Measurements from ENCODE around the gene ZBBX. TPM values are rescaled to one million over a fixed set of nuclear protein-coding genes. Genes with fewer than 3 reads are reported as not detected.
A peak's percentile ranks its signal among the peaks of the same experiment; 100 is the strongest.
"Not testable (repeated sequence)": the region's sequence is repeated elsewhere in the genome, so short reads cannot be mapped to it uniquely, and the experiment has no call there.

ZBBX gene
- total RNA-seq, result 0.70 to 1.9 TPM (median 1.4 TPM) in 3 replicates

DNA sequence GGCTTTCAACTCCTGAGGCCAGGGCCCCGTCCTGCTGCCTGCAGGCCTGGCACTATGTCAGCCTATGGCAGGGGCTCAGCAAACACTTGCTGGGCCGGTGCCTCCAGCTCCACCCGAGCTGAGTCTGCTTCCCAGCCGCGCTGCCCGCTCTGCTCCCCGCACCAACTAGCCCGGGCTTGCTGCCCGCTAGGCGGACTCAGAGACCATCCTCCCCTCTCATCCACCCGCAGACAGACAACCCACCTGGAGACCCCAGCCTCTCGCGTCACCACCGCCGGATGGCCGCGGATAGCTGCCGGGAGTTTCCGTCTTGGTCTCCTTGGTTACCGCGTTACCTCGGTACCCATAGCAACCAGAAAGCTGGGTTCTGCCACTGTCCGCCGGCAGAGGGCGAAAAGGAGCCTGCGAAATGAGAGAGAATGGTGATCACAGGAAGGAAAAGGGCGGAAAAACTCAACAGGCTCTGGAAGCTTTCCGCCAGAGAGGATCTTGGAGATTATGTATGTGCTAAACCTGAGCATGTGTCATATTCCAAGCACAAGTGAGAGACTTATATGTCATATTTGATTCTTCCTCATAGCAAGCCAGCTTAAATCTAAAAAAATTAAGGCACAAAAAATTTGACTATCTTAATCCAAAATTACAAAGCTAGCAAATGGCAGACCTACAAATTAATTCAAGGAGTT lies at the start of gene ZBBX:
ZBBX (minus strand) TSS at position 294 of the 686 bp plus-strand sequence. CDS start 7,396 bp downstream, outside the sequence.
- Mint-ChIP-seq H3K4me1 (peaks cover 5% of the 10 kb centered on the region), H3K27ac (peak within 1 kb of the TSS; percentile 45), H3K9me3 (no peaks in the 10 kb centered on the region), H3K27me3 (ENCODE audit: low read depth) (peaks cover 10% of the 10 kb centered on the region), H3K4me3 (peak within 1 kb of the TSS; percentile 84), H3K36me3 (no peaks in the 10 kb centered on the region)
- peak; percentile 88 for TF ChIP-seq CTCF (IDR thresholded peaks at IDR 0.05; ENCODE audit: unreplicated experiment)
- peak; percentile 71 to 95 for DNase-seq (ENCODE audit: low spot score in 2 of 2, unreplicated experiment in 2 of 2)

- H3K4me1 Mint-ChIP-seq; H3K4me3 Mint-ChIP-seq; DNase-seq (ENCODE audit: low spot score in 2 of 2, unreplicated experiment in 2 of 2); H3K9me3 Mint-ChIP-seq; H3K27ac Mint-ChIP-seq; H3K27me3 Mint-ChIP-seq (ENCODE audit: low read depth); H3K36me3 Mint-ChIP-seq: not testable (repeated sequence)
Observed at GRCh38 chr3:167426962-167427361, 46.9 kb upstream of the ZBBX start.

- not testable (repeated sequence) for H3K4me1 Mint-ChIP-seq; H3K27ac Mint-ChIP-seq; H3K9me3 Mint-ChIP-seq; DNase-seq (ENCODE audit: low spot score in 2 of 2, unreplicated experiment in 2 of 2); H3K27me3 Mint-ChIP-seq (ENCODE audit: low read depth); H3K4me3 Mint-ChIP-seq; H3K36me3 Mint-ChIP-seq
Observed at GRCh38 chr3:167422396-167422795, 42.3 kb upstream of the ZBBX start.

- no peaks in the 10 kb centered on the region for H3K36me3 Mint-ChIP-seq
- H3K27ac Mint-ChIP-seq, result peak overlapping the region; percentile 14
- no peaks in the 10 kb centered on the region for H3K9me3 Mint-ChIP-seq
- H3K27me3 Mint-ChIP-seq (ENCODE audit: low read depth), result no peaks in the 10 kb centered on the region
- DNase-seq (ENCODE audit: low spot score in 2 of 2, unreplicated experiment in 2 of 2), result no peak
- TF ChIP-seq CTCF (IDR thresholded peaks at IDR 0.05; ENCODE audit: unreplicated experiment), result no peak
- no peak overlapping the region for H3K4me3 Mint-ChIP-seq
- peaks cover 3% of the 10 kb centered on the region for H3K4me1 Mint-ChIP-seq
Observed at GRCh38 chr3:167409611-167410010, 29.5 kb upstream of the ZBBX start.

GRCh38 chr3:167406876-167407492 lies 26.9 kb upstream of the ZBBX start:
- DNase-seq (ENCODE audit: low spot score in 2 of 2, unreplicated experiment in 2 of 2), result peak; percentile 19 to 46
- H3K4me3 Mint-ChIP-seq, result no peak overlapping the region
- H3K27me3 Mint-ChIP-seq (ENCODE audit: low read depth), result peaks cover 2% of the 10 kb centered on the region
- H3K4me1 Mint-ChIP-seq, result peaks cover 3% of the 10 kb centered on the region
- H3K36me3 Mint-ChIP-seq, result no peaks in the 10 kb centered on the region
- H3K9me3 Mint-ChIP-seq, result no peaks in the 10 kb centered on the region
- no peak overlapping the region for H3K27ac Mint-ChIP-seq
- peak; percentile 48 for TF ChIP-seq CTCF (IDR thresholded peaks at IDR 0.05; ENCODE audit: unreplicated experiment)

DNA sequence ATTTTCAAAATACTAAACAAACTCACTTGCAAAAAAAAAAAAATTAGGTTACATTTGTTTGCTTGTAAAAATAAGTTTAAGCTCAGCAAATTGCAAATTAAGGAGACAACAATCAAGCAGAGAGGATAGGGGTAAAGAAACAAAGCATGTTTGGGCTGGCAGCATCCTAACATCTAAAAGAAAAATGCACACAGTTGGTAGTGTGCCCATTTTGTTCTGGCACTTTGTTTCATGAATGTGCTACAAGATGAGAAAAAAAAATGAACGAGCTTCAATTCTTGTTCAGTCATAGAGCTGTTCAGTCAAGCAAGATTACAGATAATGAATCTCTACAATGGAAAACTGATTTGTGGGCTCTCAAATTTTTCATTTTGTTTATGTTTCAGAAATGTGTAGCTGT lies 17.7 kb upstream of the ZBBX start:
- Mint-ChIP-seq H3K4me3 (no peak overlapping the region), H3K27me3 (ENCODE audit: low read depth) (peaks cover 23% of the 10 kb centered on the region), H3K9me3 (no peaks in the 10 kb centered on the region), H3K4me1 (no peaks in the 10 kb centered on the region), H3K36me3 (no peaks in the 10 kb centered on the region), H3K27ac (no peak overlapping the region)
- TF ChIP-seq CTCF (IDR thresholded peaks at IDR 0.05; ENCODE audit: unreplicated experiment), result no peak
- DNase-seq (ENCODE audit: low spot score in 2 of 2, unreplicated experiment in 2 of 2), result no peak

Measured in mesothelial cell of epicardium (in vitro differentiated cells).